HG02852 (cell line): Measurements from ENCODE around the gene CACNA1S.

Experiments used
- ATAC-seq: cut with Tn5 transposase; IDR thresholded peaks from one replicate; pipeline ENCODE4 v1.9.1; 2021; ENCODE audit warnings: mild to moderate bottlenecking, moderate library complexity; ENCODE audit not compliant: unreplicated experiment

Gene CACNA1S

GRCh38 chr1:201140941-201141260 is 28.7 kb upstream of the CACNA1S start:
- ATAC-seq = no peak

DNA sequence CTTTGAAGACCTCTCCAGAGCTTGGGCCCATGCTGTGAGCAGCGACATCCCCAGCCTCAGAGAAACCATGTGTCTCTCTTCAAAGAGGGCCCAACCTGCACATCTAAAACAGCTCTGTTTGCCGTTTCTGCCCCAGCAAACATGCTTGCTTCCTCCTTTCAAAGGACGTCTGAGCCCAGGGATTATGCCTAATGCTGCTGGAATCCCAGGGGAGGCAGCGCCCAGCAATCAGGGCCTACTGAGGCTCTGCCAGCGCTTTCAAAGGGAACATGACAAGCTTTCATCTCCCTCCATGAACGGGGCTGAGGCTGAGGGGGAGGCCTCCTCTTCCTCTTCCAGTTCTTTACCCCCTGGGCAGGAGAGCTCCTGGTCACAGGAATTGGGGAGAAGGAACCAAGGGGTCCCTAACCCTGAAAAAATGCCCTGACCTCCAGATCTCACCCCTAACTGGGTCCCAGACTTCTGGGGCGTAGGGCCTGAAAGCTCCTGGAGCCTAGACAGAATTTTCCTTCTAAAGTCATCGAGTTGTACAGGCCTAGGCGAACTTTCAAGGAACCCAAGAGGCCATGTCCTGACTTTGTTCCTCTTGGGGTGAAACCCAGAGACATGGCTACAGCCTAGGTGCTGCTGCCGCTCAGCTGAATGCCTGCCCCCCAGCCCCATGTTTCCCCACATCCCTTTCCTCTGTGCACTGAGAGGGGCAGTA is 28.2 kb upstream of the CACNA1S start:
- no peak for ATAC-seq

GRCh38 chr1:201139756-201140155 is 27.5 kb upstream of the CACNA1S start:
- ATAC-seq = no peak

DNA sequence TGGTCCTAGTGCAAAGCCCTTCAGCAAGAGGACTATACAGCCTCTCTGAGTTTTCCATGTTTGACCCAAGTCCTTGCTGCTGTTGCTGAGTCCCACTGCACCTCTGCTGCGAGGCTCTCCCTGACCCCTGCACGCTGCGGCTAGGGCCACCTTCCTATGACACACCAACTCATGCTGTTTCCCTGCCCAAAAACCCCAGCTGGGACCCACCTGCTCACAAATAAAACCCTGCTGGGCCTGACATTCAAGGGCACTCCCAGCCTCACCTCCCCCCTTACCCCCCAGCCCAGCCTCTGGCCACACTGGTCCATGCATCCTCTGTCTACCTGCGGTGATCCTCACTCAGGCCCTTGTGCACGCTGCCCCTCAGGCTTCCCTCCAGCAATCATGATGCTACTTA is 27.1 kb upstream of the CACNA1S start:
- ATAC-seq = no peak

DNA sequence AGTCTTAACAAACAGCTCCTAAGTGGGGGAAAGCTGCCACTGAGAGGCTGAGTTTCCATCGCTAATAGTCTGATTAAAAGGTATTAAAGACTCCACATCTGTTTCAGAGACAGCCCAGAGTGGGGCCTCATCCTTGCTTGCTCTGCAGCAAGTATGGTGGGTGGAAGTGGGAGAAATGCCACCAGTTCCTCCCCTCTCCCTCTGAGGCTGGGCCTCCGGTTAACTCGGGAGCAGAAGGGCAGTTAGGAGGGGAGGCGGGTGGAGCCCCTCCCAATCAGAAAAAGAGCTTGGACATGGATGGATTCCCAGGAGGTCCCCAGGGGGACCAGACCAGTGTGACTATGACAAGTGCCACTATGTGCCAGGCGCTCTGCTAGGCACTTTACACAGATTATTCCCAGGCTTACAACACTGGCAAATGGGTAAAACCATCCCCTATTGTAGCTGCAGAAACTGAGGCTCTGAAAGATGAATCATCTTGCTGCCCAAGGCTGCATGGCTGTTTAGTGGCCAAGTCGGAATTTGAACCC is 26.1 kb upstream of the CACNA1S start:
- ATAC-seq = no peak

GRCh38 chr1:201137579-201138310 is 25.5 kb upstream of the CACNA1S start:
- ATAC-seq = no peak

DNA sequence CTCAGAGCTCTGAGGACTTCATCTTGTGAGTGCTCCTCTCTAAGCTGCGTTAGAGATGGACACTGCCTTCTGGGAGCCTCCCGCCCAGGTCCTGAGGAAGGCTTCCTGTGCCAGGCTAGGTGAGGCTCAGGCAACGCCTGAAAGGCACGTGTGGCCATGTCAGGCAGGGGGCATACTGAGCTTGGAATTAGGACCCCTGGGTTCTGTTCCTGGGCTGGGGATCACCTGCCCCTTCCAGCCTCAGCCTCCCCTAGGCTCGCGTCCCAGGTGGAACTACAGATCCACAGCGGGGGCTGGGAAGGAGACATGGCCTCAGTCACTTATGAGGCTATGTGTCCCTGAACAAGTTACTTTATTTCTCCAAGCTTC is 24.8 kb upstream of the CACNA1S start:
- ATAC-seq = no peak

DNA sequence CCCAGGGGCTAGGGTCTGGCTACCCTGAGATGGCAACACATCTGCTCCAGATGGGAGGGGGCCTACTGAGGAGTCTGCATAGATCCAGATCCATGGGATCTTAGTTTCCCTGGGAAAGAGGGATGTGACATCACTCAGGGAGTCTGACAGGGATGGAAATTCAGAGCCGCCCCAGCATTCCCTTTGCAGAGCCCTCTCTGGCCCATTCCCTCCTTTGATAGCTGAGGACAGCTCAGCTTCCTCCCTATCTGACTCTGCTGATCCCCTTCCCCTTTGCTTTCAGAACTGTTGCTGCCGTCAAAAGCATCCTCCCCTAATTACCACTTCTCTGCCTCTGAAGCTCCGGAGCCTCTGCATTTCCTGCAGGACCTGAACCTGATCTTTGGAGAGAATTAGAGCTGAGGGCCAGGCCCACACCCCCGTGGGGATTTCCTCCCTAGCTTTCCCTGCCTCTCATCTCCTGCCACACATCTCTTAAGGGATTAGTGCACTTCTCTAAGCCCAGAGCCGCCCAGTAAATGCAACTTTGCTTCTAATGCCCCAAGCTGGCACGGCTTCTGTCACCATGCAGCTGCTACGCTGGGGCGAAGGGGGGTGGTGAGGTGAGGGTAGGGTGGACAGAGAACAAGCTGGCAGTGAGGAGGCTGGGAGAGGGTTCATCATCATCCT is 24.3 kb upstream of the CACNA1S start:
- no peak for ATAC-seq

- ATAC-seq = no peak
Measured at GRCh38 chr1:201134405-201134804, 22.2 kb upstream of the CACNA1S start.

DNA sequence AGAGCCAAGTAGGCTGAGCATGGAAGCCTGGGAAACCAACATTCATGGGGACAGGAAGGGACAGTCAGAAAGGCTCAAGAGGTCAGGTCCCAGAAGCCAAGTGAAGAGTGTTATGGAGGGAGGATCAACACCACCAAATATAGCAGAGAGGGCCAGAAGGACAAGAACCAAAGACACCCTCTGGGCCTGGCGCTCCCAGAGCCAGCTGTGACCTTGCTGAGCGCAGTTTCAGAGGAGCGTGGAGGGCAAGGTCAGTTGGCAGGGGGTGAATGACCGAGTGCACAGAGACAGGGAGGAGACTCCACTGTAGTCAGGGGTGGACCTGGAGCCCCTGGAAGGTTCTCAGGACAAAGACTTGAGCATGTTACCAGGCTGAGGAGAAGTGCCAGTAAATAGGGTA is 19.2 kb upstream of the CACNA1S start:
- ATAC-seq = no peak

DNA sequence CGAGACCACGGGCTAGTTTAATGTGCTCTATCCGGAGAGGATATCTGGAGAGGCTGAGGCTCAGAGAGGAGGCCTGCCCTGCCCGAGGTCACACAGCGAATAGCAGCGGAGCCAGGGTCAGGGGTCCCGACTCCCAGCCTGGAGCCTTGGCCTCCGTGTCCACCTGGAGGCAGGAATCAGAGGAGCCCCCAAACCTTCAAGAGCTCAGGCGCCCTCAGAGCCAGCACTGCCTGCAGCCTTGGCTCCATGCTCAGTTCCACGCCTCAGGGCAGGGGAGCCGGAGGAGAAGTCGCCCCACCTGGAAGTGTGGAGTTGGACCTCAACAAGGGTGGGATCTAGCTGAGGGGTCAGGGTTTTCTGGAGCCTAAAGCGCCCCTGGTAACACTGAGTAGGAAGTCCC is 16.7 kb upstream of the CACNA1S start:
- ATAC-seq = no peak

- ATAC-seq = no peak
Measured at GRCh38 chr1:201128476-201128875, 16.2 kb upstream of the CACNA1S start.

- no peak for ATAC-seq
Measured at GRCh38 chr1:201127755-201128455, 15.7 kb upstream of the CACNA1S start.

- no peak for ATAC-seq
Measured at GRCh38 chr1:201126832-201127754, 14.9 kb upstream of the CACNA1S start, which contains the start of gene ASCL5. ASCL5 (minus strand) TSS chr1:201127184; CDS start chr1:201115372, 11,812 bp downstream.

- ATAC-seq = no peak
Measured at GRCh38 chr1:201126463-201126831, 14.2 kb upstream of the CACNA1S start.

DNA sequence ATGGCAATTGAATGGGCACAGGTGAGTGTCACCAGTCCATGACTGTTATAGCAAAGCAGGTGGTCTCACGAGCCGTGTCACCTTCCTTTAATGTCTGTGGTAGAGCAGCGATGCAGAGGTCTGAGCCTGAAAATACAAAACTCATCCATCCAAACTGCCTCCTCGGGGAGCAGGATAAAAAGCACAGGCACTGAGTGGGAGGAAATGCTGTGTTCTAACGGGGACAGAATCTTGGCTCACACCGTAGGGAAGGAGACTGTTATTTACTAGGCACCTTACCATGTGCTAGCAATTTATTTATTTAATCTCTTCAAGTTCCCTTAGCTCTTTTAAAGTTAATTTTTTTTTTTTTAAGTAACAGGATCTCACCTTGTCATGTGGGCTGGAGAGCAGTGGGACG is 13.6 kb upstream of the CACNA1S start:
- ATAC-seq = no peak

- no peak for ATAC-seq
Measured at GRCh38 chr1:201125019-201125418, 12.8 kb upstream of the CACNA1S start.

GRCh38 chr1:201123866-201124265 is 11.6 kb upstream of the CACNA1S start:
- no peak for ATAC-seq

DNA sequence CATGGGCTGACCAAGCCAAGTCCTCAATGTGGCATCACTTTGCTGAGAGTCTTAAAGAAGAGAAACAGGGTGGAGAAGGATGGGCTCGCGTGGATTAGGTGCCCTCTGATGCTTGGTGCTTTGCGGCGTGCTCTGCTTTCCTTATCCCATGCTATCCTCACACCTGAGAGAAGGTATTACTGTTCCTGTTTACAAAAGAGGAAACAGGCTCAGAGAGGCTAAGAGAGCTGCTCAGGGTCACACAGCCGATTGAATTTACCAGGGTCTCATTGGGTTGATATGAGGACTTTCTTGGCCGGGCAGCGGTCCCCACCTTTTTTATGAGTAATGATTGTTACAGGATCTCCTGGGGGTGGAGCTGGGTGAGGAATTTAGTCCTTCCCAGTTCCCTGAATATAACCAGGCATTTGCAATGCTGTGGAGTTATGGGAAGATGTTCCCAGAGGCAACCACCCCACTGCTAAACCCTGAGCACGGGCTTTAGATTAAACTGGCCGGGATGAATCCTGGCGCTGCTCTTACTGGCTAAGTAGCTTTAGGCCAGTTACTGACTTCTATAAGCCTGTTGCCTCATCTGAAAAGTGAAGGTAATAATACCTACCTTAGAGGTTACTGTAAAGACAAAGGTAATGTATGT is 10.2 kb upstream of the CACNA1S start:
- no peak for ATAC-seq
